Vagina (tissue), 2 donors: ENCODE data around the gene MYO15B. TPM values are rescaled to one million over a fixed set of nuclear protein-coding genes. Genes with fewer than 3 reads are reported as not detected.

ENCODE experiments used
- DNase-seq, 2 donors: peaks; one replicate each; pipeline ENCODE4 v3.0.0-alpha.2; 2017; ENCODE audit errors: extremely low spot score in 2 of 2
- H3K27ac ChIP-seq: fragments of 200-600 bp; sonication (generic); one replicate; pipeline ENCODE4 v1.5.1; 2019
- H3K27me3 ChIP-seq: fragments of 200-600 bp; sonication (generic); one replicate; pipeline ENCODE4 v1.5.1; 2019
- H3K36me3 ChIP-seq, 2 donors: fragments of 200-600 bp; sonication (generic); one replicate each; pipeline ENCODE4 v1.5.1; 2017 to 2019
- H3K4me1 ChIP-seq: fragments of 200-600 bp; sonication (generic); one replicate; pipeline ENCODE4 v1.5.1; 2019
- H3K4me3 ChIP-seq, 2 donors: fragments of 200-600 bp; sonication (generic); 1 replicate in 1 of 2; 2 replicates in 1 of 2; pipeline ENCODE4 v1.5.1; 2016 to 2019
- H3K9me3 ChIP-seq: fragments of 200-600 bp; sonication (generic); one replicate; pipeline ENCODE4 v1.5.1; 2019
- CTCF ChIP-seq, 3 experiments: fragments of 450-650 bp in 2 of 3; fragments of 200-600 bp in 1 of 3; sonication (generic) in 1 of 3; IDR thresholded peaks; one replicate each; pipeline ENCODE4 v1.5.1; 2017 to 2019; ENCODE audit warnings: antibody characterized with exemption in 3 of 3, mild to moderate bottlenecking in 2 of 3, moderate library complexity in 2 of 3
- POLR2A ChIP-seq, 2 donors: fragments of 450-650 bp; IDR thresholded peaks; one replicate each; pipeline ENCODE4 v1.6.1; 2017; ENCODE audit warnings: antibody characterized with exemption in 2 of 2, mild to moderate bottlenecking in 2 of 2, moderate library complexity in 2 of 2
- POLR2AphosphoS5 ChIP-seq, 2 donors: sonication (generic); formaldehyde crosslinking; IDR thresholded peaks; one replicate each; pipeline ENCODE4 v1.9.0; 2017; ENCODE audit warnings: antibody characterized with exemption in 2 of 2, mild to moderate bottlenecking in 2 of 2, low read depth in 1 of 2; ENCODE audit not compliant: insufficient read depth in 1 of 2
- intact Hi-C: fragments of 100-400 bp; cut with DNase I; formaldehyde crosslinking; loops from one replicate; pipeline ENCODE4 v1.15.1; 2023
- total RNA-seq: library from RNA; depleted of rRNA; stranded (reverse); fragments of >200 nt; gene quantifications from one replicate; pipeline ENCODE4 v1.2.3, GENCODE V29; 2016

MYO15B gene
- total RNA-seq, 1 donor from 2014 or later: 160 TPM

GRCh38 chr17:75642182-75642783, 54.7 kb downstream of the MYO15B start:
- peak overlapping the region; percentile 54 for H3K27ac ChIP-seq
- no peaks in the 10 kb centered on the region for H3K27me3 ChIP-seq
- DNase-seq: no peak
- intact Hi-C loops: no loop called here
- H3K4me1 ChIP-seq: peaks cover 35% of the 10 kb centered on the region
- H3K4me3 ChIP-seq: no peak overlapping the region
- no peaks in the 10 kb centered on the region for H3K36me3 ChIP-seq
- TF ChIP-seq POLR2AphosphoS5 (IDR thresholded peaks at IDR 0.05; ENCODE audit: insufficient read depth in 1 of 2, low read depth in 1 of 2): no peak
- no peak for TF ChIP-seq CTCF (IDR thresholded peaks at IDR 0.05)
- no peak for TF ChIP-seq POLR2A (IDR thresholded peaks at IDR 0.05)
- H3K9me3 ChIP-seq: no peaks in the 10 kb centered on the region

GRCh38 chr17:75642784-75643642, 55.4 kb downstream of the MYO15B start:
- Histone ChIP-seq H3K9me3 (no peaks in the 10 kb centered on the region), H3K4me1 (peaks cover 35% of the 10 kb centered on the region), H3K27me3 (no peaks in the 10 kb centered on the region), H3K4me3 (no peak overlapping the region), H3K27ac (peak overlapping the region; percentile 54), H3K36me3 (no peaks in the 10 kb centered on the region)
- DNase-seq: no peak
- TF ChIP-seq POLR2A (IDR thresholded peaks at IDR 0.05) (no peak), POLR2AphosphoS5 (IDR thresholded peaks at IDR 0.05; ENCODE audit: insufficient read depth in 1 of 2, low read depth in 1 of 2) (no peak), CTCF (IDR thresholded peaks at IDR 0.05) (no peak)
- intact Hi-C loops: no loop called here

GRCh38 chr17:75643643-75644017, 56.0 kb downstream of the MYO15B start:
- Histone ChIP-seq H3K4me1 (peaks cover 35% of the 10 kb centered on the region), H3K27ac (peak overlapping the region; percentile 50), H3K9me3 (no peaks in the 10 kb centered on the region), H3K36me3 (no peaks in the 10 kb centered on the region), H3K4me3 (no peak overlapping the region), H3K27me3 (no peaks in the 10 kb centered on the region)
- no peak for DNase-seq
- intact Hi-C loops: no loop called here
- no peak for TF ChIP-seq CTCF (IDR thresholded peaks at IDR 0.05)

- peaks cover 0 to 18% of the 10 kb centered on the region in 2 donors for H3K36me3 ChIP-seq
- TF ChIP-seq POLR2AphosphoS5 (IDR thresholded peaks at IDR 0.05; ENCODE audit: insufficient read depth in 1 of 2, low read depth in 1 of 2): no peak
- no peak for TF ChIP-seq CTCF (IDR thresholded peaks at IDR 0.05)
- no peak for TF ChIP-seq POLR2A (IDR thresholded peaks at IDR 0.05)
- H3K27ac ChIP-seq: peak overlapping the region; percentile 54
- intact Hi-C loops: no loop called here
- no peaks in the 10 kb centered on the region for H3K27me3 ChIP-seq
- DNase-seq: no peak
- H3K4me3 ChIP-seq: no peak overlapping the region
- no peaks in the 10 kb centered on the region for H3K9me3 ChIP-seq
- H3K4me1 ChIP-seq: peaks cover 35% of the 10 kb centered on the region
These were observed 57.9 kb downstream of the MYO15B start for GRCh38 chr17:75645501-75645888.
